B cell (primary cell): ENCODE measurements around the gene DDX56. TPM values are rescaled to one million over a fixed set of nuclear protein-coding genes. Genes with fewer than 3 reads are reported as not detected.

ENCODE experiments used
- ATAC-seq: fragments of 200-7000 bp; cut with Tn5 transposase; one replicate; pipeline ENCODE4 v1.10.0; 2021; ENCODE audit warnings: low read depth, mild to moderate bottlenecking, moderate number of reproducible peaks, moderate library complexity
- CTCF ChIA-PET: fragments of 350-600 bp; sonication (Branson Sonifier 250); formaldehyde crosslinking; loops from one replicate; lab custom pipeline; 2021; ENCODE audit warnings: antibody characterized with exemption, inconsistent platforms; lab: Charles Lee
- POLR2A ChIA-PET: fragments of 350-600 bp; sonication (Branson Sonifier 250); formaldehyde crosslinking; loops from one replicate; lab custom pipeline; 2021; ENCODE audit warnings: antibody characterized with exemption; lab: Charles Lee
- DNase-seq: peaks from one replicate; pipeline ENCODE4 v3.0.0; 2013
- H2AFZ ChIP-seq: 2 replicates; pipeline ENCODE4 v1.6.1; 2012; ENCODE audit warnings: mild to moderate bottlenecking, low read depth, low read length; ENCODE audit not compliant: insufficient read depth, poor library complexity, severe bottlenecking
- H3K27ac ChIP-seq, 2 donors: 1 replicate in 1 of 2; 2 replicates in 1 of 2; pipeline ENCODE4 v1.5.1; 2012 to 2013; ENCODE audit warnings: low read length in 2 of 2, mild to moderate bottlenecking in 2 of 2, moderate library complexity in 1 of 2
- H3K27me3 ChIP-seq, 4 experiments: fragments of 200-600 bp in 1 of 4; sonication (generic) in 1 of 4; replicated peaks in 1 of 4; 1 replicate in 2 of 4; 2 replicates in 2 of 4; pipeline versions ENCODE4 v1.6.1 to v1.7.0; 2013 to 2016; ENCODE audit warnings: low read length in 3 of 4, mild to moderate bottlenecking in 2 of 4, mixed read lengths in 1 of 4, moderate library complexity in 1 of 4; ENCODE audit not compliant: insufficient read depth in 4 of 4, control insufficient read depth in 3 of 4; ENCODE audit errors: control extremely low read depth in 1 of 4
- H3K36me3 ChIP-seq, 2 experiments: replicated peaks in 1 of 2; 1 replicate in 1 of 2; 2 replicates in 1 of 2; pipeline versions ENCODE4 v1.6.1 to v1.7.1; 2013; ENCODE audit warnings: low read length in 1 of 2; ENCODE audit not compliant: insufficient read depth in 2 of 2, control insufficient read depth in 1 of 2; ENCODE audit errors: control extremely low read depth in 1 of 2, extremely low read depth in 1 of 2
- H3K4me1 ChIP-seq, 2 donors: fragments of 200-600 bp in 1 of 2; sonication (generic) in 1 of 2; 1 replicate in 1 of 2; 2 replicates in 1 of 2; pipeline versions ENCODE4 v1.5.1 to v1.6.1; 2013 to 2017; ENCODE audit warnings: low read length in 2 of 2; ENCODE audit not compliant: control insufficient read depth in 2 of 2, insufficient read depth in 2 of 2
- H3K4me2 ChIP-seq: replicated peaks from 2 replicates; pipeline ENCODE3; 2012; ENCODE audit warnings: mild to moderate bottlenecking, low read depth, low read length; ENCODE audit not compliant: poor library complexity, severe bottlenecking
- H3K4me3 ChIP-seq, 5 experiments: fragments of 200-600 bp in 1 of 5; sonication (generic) in 1 of 5; 1 replicate in 3 of 5; 2 replicates in 2 of 5; pipeline versions ENCODE4 v1.5.1 to v1.7.0; 2011 to 2016; ENCODE audit warnings: low read length in 4 of 5, mild to moderate bottlenecking in 4 of 5, low read depth in 2 of 5, control low read depth in 1 of 5, moderate library complexity in 1 of 5; ENCODE audit not compliant: insufficient read depth in 1 of 5; ENCODE audit errors: control extremely low read depth in 1 of 5, extremely low read depth in 1 of 5
- H3K79me2 ChIP-seq: fragments of 200-600 bp; sonication (generic); one replicate; pipeline ENCODE4 v1.6.0; 2016; ENCODE audit warnings: low read length; ENCODE audit not compliant: control insufficient read depth, insufficient read depth
- H3K9ac ChIP-seq: fragments of 200-600 bp; sonication (generic); 2 replicates; pipeline ENCODE4 v1.6.1; 2017; ENCODE audit warnings: mild to moderate bottlenecking, low read length, moderate library complexity
- H3K9me3 ChIP-seq, 3 donors: one replicate each; pipeline versions ENCODE4 v1.6.1 to v1.7.1; 2013; ENCODE audit warnings: low read length in 2 of 3; ENCODE audit not compliant: control insufficient read depth in 2 of 3, insufficient read depth in 1 of 3; ENCODE audit errors: control extremely low read depth in 1 of 3
- H4K20me1 ChIP-seq: 2 replicates; pipeline ENCODE4 v1.6.0; 2012; ENCODE audit warnings: mild to moderate bottlenecking, low read length; ENCODE audit not compliant: insufficient read depth, control insufficient read depth, poor library complexity, severe bottlenecking
- H3K27ac Mint-ChIP-seq: one replicate; pipeline ENCODE4 v1.8.0; 2021; ENCODE audit warnings: mixed read lengths
- H3K27me3 Mint-ChIP-seq: one replicate; pipeline ENCODE4 v1.8.0; 2021; ENCODE audit warnings: mixed read lengths
- H3K4me1 Mint-ChIP-seq: one replicate; pipeline ENCODE4 v1.8.0; 2021; ENCODE audit warnings: mixed read lengths
- H3K4me3 Mint-ChIP-seq: one replicate; pipeline ENCODE4 v1.8.0; 2021; ENCODE audit warnings: mixed read lengths
- H3K9me3 Mint-ChIP-seq: one replicate; pipeline ENCODE4 v1.8.0; 2022; ENCODE audit warnings: mixed read lengths; ENCODE audit not compliant: insufficient read depth
- EZH2 ChIP-seq: IDR thresholded peaks from 2 replicates; pipeline ENCODE4 v1.6.1; 2012; ENCODE audit warnings: borderline replicate concordance, low read depth, mild to moderate bottlenecking, moderate library complexity, low read length; ENCODE audit not compliant: insufficient read depth, poor library complexity, severe bottlenecking
- WGBS: methylation state at CpG from one replicate; pipeline ENCODE4 v1.1.5; 2013; ENCODE audit warnings: missing lambda C conversion rate; ENCODE audit not compliant: insufficient coverage; 5-methylcytosine and 5-hydroxymethylcytosine counted together
- intact Hi-C: fragments of 100-400 bp; cut with micrococcal nuclease; formaldehyde crosslinking; loops from one replicate; pipeline ENCODE4 v1.10.0; 2022
- polyA plus RNA-seq: library from polyadenylated mRNA; depleted of rRNA; stranded (reverse); fragments of >200 nt; gene quantifications from 2 replicates; pipeline ENCODE4 v1.2.3, GENCODE V29; 2012
- total RNA-seq, 2 donors: library from RNA; stranded (reverse); fragments of 120-200 nt in 1 of 2; gene quantifications; 1 replicate in 1 of 2; 2 replicates in 1 of 2; pipeline versions ENCODE4 v1.2.3 to v1.2.4, GENCODE V29; 2013 to 2022
- TF ChIP-seq, protein P1 (sequence below): fragments of 200-600 bp; IDR thresholded peaks from one replicate; pipeline ENCODE4 v1.8.0; 2022; ENCODE audit warnings: antibody characterized with exemption, mild to moderate bottlenecking

Gene DDX56
- total and polyA plus RNA-seq, 2 donors (not counting 1 experiment from before 2014, with no cell fraction given), result 88.2 to 102 TPM

DNA sequence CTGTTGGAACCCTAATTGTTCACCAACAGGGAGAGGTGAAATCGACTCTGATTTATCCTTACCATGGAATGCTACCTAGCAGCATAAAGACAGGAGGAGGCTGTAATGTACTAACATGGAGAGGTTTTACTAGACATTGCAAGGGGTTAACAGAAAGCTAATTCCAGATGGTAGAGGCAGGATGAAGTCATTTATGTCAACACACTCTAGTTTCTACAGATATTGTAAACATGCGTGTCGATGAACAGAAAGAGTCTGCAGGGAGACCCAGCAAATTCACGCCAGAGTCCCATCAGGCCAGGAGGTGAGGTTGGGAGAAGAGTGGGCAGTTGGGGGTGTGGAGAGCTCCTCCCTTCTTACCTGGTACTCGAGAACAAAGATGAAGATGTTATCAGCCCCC, 39.6 kb downstream of the DDX56 start:
- intact Hi-C loops, result no loop called here
- no peaks in the 10 kb centered on the region for H3K9me3 Mint-ChIP-seq
- Histone ChIP-seq H3K4me2 (no peak overlapping the region), H4K20me1 (no peaks in the 10 kb centered on the region), H3K27me3 (no peaks in the 10 kb centered on the region), H3K79me2 (no peaks in the 10 kb centered on the region), H3K36me3 (no peaks in the 10 kb centered on the region), H3K9ac (no peak overlapping the region), H3K9me3 (no peaks in the 10 kb centered on the region), H3K27ac (no peak overlapping the region), H3K4me1 (peaks cover 3 to 6% of the 10 kb centered on the region in 2 donors), H3K4me3 (no peak overlapping the region), H2AFZ (no peak overlapping the region)
- no peak for ATAC-seq
- DNase-seq, result no peak
- WGBS, result 95% methylated on average over 3 of the region's 5 CpGs
- TF ChIP-seq EZH2, result no peak
- TF ChIP-seq, protein P1, sequence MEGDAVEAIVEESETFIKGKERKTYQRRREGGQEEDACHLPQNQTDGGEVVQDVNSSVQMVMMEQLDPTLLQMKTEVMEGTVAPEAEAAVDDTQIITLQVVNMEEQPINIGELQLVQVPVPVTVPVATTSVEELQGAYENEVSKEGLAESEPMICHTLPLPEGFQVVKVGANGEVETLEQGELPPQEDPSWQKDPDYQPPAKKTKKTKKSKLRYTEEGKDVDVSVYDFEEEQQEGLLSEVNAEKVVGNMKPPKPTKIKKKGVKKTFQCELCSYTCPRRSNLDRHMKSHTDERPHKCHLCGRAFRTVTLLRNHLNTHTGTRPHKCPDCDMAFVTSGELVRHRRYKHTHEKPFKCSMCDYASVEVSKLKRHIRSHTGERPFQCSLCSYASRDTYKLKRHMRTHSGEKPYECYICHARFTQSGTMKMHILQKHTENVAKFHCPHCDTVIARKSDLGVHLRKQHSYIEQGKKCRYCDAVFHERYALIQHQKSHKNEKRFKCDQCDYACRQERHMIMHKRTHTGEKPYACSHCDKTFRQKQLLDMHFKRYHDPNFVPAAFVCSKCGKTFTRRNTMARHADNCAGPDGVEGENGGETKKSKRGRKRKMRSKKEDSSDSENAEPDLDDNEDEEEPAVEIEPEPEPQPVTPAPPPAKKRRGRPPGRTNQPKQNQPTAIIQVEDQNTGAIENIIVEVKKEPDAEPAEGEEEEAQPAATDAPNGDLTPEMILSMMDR, result no peak
- ChIA-PET POLR2A (no interaction called here), CTCF (interaction anchor here (1.0 to 1.9 kb wide), 4 partner anchors 14 to 43 kb away, joined by 3 to 6 read pairs (median 4); partner anchors contain the start of gene NUDCD3)
- no peak overlapping the region for H3K4me3 Mint-ChIP-seq
- no peak overlapping the region for H3K27ac Mint-ChIP-seq
- peaks cover 7% of the 10 kb centered on the region for H3K4me1 Mint-ChIP-seq
- no peaks in the 10 kb centered on the region for H3K27me3 Mint-ChIP-seq

DNA sequence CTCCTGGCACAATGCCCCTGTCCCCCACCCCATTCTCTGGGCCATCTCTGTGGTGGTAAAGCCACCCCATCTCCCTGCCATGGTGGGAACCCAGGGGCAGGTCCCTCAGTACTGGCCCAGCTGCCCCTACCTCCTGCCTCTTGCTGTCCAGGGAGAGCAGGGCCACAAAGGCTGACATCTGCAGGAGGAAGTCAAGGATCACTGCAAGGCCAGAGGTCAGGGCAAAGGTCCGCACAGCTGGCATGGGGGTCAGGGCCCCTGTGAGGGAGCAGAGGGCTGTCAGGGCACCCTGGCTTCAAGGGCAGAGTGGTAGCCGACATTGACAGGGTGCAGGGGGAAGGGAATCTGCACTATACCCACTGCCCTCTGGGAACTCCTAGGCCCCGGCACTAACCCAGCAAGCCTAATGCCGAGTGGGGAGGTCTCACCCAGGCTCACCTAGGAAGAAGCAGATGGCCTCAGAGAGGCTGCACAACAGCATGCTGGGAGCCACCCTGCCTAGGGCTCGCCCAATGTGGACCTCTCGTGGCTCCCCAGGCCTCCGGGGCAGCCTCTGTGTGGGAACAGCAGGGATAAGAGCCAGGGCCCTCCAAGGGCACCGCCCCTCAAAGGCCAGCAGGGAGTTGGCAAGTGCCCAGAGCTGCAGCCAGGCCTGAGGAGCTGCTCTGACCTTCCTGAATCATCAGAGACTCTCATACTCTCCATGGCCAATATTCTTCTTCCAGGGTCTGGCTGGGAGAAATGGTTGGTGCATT, 40.2 kb downstream of the DDX56 start:
- no peaks in the 10 kb centered on the region for H3K79me2 ChIP-seq
- Mint-ChIP-seq H3K9me3 (peaks cover under 1% of the 10 kb centered on the region), H3K4me1 (peaks cover 7% of the 10 kb centered on the region), H3K27ac (no peak overlapping the region), H3K27me3 (no peaks in the 10 kb centered on the region), H3K4me3 (no peak overlapping the region)
- peaks cover 3 to 6% of the 10 kb centered on the region in 2 donors for H3K4me1 ChIP-seq
- no peak overlapping the region for H3K4me3 ChIP-seq
- H3K9ac ChIP-seq, result no peak overlapping the region
- H3K4me2 ChIP-seq, result no peak overlapping the region
- no peak for ATAC-seq
- intact Hi-C loops, result no loop called here
- no peaks in the 10 kb centered on the region for H3K27me3 ChIP-seq
- TF ChIP-seq EZH2, result no peak
- TF ChIP-seq, protein P1, result no peak
- CTCF ChIA-PET, result interaction anchor here (1.9 kb wide), 1 partner anchor 43 kb away, joined by 6 read pairs; the partner anchor contains the start of gene NUDCD3
- no peaks in the 10 kb centered on the region for H3K36me3 ChIP-seq
- WGBS, result 93% methylated on average over 8 of the region's 8 CpGs
- DNase-seq, result no peak
- POLR2A ChIA-PET, result no interaction called here
- H2AFZ ChIP-seq, result no peak overlapping the region
- H3K27ac ChIP-seq, result no peak overlapping the region
- no peaks in the 10 kb centered on the region for H3K9me3 ChIP-seq
- no peaks in the 10 kb centered on the region for H4K20me1 ChIP-seq
